HG02571 (cell line): ENCODE measurements around the gene HS2ST1.
"Not testable (repeated sequence)": the region's sequence is repeated elsewhere in the genome, so short reads cannot be mapped to it uniquely, and the experiment has no call there.

Experiments
- ATAC-seq: cut with Tn5 transposase; IDR thresholded peaks from one replicate; pipeline ENCODE4 v1.9.1; 2021; ENCODE audit warnings: mild to moderate bottlenecking, moderate library complexity; ENCODE audit not compliant: unreplicated experiment

The HS2ST1 gene

GRCh38 chr1:86924324-86924960, 10.0 kb downstream of the HS2ST1 start:
- ATAC-seq = no peak

DNA sequence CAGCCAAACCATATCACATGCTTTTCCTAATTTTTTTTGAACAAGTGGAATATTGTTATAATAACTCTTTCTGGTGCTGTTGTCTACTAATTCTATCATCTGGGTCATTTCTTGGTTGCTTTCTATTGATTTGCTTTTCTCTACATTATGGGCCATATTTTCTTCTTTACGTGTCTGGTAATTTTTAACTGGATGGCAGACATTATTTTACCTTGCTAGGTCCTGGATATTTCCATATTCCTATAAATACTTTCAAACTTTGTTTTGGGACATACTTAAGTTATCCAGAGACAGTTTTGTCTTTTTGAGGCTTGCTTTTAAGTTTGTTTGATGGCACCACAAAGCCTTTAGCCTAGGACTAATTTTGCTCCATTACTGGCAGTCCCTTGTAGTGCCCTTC, 11.3 kb downstream of the HS2ST1 start:
- no peak for ATAC-seq

DNA sequence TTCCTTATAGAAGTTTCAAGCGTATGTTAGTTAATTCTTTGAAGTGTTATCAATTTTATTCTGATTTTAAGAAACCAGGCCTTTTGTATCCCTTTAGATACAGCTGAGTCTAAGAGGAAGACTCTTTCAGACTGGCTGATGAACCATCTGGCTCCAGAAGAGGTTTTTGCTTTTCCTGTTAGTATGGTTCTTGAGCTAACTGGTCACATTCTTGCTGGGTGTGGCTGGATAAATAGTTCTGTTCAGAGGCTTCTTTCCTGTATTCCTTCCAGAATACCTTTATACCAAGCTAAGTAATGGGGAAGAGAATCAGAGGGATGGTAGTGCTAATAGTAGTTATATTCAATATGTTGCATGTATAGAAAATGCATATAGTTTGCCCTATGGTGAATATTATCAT, 12.4 kb downstream of the HS2ST1 start:
- ATAC-seq = no peak

DNA sequence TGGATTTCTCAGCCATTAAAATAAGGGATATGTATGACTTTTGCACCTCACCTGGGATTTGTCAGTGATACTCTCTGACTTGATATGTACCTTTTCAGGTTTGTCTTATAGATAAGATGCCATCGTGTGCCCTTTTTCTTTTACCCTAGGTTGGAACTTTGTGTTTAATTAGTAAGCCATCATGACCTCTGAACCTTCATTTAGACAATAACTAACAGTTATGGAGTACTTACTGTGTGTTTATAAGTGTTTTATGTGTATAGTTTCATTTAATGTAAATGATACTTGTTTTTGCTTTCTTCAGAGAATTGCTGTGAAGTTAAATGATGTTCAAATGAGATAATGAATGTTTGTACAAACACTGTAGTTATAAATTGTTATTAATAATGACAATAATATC, 14.4 kb downstream of the HS2ST1 start:
- no peak for ATAC-seq

DNA sequence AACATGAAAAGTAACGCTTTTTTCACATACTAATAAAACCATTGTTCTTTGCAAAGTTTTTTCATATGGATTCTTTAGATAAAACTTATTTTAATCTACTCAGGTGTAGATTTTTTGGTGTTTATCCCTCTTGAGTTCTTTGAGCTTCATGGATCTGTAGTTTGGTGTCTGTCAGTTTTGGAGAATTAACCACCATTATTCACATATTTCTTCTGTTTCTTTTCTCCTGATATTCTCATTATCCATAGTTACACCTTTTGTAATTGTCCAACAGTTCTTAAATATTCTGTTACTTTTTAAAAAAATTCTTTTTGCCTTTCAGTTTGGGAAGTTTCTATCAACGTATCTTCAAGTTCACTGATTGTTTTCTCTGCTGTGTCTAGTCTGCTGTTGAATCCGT, 18.6 kb downstream of the HS2ST1 start:
- no peak for ATAC-seq

GRCh38 chr1:86933562-86934377, 19.3 kb downstream of the HS2ST1 start:
- no peak for ATAC-seq

GRCh38 chr1:86938450-86938849, 24.0 kb downstream of the HS2ST1 start:
- no peak for ATAC-seq

DNA sequence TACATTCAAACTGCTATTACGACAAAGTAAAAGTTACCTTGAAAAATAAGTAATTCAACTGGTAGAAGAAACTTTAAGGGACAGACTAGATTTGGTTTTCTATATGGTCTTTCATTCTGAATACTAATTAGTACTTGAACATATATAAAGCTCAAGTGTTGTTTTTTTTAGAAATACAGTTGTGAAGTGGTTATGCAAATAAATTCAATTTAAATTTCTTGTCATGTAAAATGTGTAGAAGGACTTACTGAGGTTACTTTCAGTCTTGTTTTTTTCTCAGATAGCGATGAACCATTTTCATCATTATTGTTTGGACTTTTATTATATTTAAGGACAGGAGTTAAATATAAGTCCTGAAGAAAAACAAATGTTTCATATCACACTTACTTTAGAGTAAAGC, 24.4 kb downstream of the HS2ST1 start:
- ATAC-seq = no peak

GRCh38 chr1:86939406-86939805, 25.0 kb downstream of the HS2ST1 start:
- ATAC-seq = no peak

GRCh38 chr1:86940599-86940998, 26.2 kb downstream of the HS2ST1 start:
- ATAC-seq = no peak

GRCh38 chr1:86942042-86942441, 27.6 kb downstream of the HS2ST1 start:
- ATAC-seq = no peak

DNA sequence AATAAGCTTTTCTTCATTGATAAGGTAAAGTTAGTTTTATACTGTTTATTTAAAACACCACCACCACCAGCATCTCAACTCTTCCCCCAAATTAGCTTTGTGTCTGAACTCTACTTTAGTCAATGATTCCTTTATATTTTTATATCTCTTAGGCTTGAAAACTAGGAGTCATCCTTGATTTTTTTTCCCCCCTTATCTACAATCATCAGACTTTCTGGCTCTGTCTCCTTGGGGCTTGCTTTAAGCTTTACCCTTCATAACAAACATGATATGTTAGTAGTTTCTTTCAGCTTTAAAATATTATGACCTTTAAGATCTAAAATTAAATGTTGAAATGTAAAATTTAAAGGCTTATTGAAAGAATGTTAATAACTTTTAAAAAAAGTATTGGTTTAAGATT, 28.3 kb downstream of the HS2ST1 start:
- no peak for ATAC-seq

DNA sequence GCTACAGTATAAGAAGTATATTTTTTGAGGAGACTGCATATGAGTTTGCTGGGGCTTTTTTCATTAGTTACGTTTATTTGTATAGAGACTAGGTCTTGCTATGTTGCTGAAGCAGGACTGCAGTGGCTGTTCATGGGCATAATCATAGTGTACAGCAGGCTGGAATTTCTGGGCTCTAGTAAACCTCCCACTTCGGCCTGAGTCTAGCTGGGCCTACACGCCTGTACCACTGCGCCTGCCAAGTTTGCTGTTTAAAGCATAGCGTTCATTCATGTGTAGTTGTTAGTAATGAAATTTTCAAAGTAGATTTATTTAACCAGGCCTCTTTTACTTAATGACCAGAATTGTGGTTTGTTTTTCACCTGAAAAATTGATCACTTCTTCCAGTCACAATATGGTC, 33.8 kb downstream of the HS2ST1 start:
- no peak for ATAC-seq

GRCh38 chr1:86950712-86951419, 36.4 kb downstream of the HS2ST1 start:
- no peak for ATAC-seq

DNA sequence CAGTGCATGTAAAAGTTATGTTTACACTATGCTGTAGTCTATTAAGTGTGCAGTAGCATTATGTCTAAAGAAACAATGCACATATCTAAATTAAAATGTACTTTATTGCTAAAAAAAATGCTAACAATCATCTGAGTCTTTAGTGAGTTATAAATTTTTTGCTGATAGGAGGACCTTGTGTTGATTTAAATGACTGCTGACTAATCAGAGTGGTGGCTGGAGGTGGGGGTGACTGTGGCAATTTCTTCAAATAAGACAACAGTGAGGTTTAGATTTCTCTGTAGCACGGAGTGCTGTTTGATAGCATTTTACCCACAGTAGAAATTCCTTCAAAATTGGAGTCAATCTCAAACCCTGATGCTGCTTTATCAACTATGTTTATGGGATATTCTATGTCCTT, 37.0 kb downstream of the HS2ST1 start:
- no peak for ATAC-seq

DNA sequence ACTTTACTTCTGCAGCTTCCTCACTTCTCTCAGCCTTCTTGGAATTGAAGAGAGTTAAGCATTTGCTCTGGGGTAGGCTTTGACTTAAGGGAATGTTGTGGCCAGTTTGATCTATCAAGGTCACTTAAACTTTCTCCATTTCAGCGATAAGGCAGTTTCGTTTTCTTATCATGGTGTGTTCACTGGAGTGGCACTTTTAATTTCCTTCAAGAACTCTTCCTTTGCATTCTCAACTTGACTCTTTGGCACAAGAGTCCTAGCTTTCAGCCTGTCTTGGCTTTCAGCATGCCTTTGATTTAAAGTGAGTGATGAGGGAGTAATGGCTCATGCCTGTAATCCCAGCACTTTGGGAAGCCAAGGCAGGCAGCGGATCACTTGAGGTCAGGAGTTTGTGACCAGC, 38.7 kb downstream of the HS2ST1 start:
- no peak for ATAC-seq

DNA sequence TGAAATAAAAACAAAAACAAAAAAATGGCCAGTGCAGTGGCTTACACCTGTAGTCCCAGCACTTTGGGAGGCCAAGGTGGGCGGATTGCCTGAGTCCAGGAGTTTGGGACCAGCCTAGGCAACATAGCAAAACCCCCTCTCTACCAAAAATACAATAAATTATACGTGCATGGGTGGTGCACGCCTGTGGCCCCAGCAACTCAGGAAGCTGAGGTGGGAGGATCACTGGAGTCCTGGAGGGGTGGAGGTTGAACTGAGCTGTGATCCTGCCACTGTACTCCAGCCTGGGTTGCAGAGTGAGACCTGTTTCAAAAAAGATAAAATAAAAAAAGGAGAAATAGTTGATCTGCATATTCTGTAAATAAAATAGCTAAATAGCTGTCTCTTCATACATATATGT, 41.2 kb downstream of the HS2ST1 start:
- no peak for ATAC-seq

- ATAC-seq = no peak
Observed at GRCh38 chr1:86956221-86956620, 41.8 kb downstream of the HS2ST1 start.

DNA sequence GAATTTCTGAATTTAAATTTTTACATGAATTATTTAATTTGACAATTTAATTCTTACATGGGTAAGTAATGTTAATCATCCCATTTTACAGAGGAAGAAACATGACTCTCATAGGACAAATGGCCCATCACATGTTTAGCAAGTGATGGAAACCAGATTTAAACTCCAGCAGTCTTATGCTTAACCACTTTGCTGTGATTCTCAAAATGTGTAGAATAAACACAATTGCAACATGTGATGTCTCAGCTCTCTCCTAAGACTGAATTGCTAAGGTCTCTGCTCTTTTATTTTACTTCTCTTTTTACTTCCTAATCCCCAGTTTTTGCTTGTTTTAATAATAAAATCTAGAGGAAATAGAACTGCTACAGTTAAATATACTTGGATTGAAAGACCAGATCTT, 42.8 kb downstream of the HS2ST1 start:
- no peak for ATAC-seq

DNA sequence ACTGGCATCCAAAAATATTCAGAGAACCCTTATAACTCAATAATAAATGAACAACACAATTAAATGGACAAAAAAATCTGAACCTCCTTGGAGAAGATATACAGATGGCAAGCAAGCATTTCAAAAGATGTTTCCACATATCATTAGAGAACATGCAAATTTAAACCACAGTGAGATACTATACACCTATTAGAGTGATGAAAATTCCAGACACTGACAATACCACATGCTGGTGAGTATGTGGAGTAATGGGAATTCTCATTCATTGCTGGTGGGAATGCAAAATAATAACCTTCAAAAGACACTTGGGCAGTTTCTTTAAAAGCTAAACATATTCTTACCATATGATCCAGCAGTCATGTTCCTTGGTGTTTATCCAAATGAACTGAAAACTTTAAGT, 46.1 kb downstream of the HS2ST1 start:
- ATAC-seq = no peak

DNA sequence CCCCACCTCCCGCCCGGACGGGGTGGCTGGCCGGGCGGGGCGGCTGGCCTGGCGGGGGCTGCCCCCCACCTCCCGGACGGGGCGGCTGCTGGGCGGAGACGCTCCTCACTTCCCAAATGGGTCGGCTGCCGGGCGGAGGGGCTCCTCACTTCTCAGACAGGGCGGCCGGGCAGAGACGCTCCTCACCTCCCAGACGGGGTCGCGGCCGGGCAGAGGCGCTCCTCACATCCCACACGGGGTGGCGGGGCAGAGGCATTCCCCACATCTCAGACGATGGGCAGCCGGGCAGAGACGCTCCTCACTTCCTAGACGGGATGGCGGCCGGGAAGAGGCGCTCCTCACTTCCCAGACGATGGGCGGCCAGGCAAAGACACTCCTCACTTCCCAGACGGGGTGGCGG, 49.4 kb downstream of the HS2ST1 start:
- not testable (repeated sequence) for ATAC-seq
